Measurements from ENCODE around the gene WDFY4.

The WDFY4 gene

DNA sequence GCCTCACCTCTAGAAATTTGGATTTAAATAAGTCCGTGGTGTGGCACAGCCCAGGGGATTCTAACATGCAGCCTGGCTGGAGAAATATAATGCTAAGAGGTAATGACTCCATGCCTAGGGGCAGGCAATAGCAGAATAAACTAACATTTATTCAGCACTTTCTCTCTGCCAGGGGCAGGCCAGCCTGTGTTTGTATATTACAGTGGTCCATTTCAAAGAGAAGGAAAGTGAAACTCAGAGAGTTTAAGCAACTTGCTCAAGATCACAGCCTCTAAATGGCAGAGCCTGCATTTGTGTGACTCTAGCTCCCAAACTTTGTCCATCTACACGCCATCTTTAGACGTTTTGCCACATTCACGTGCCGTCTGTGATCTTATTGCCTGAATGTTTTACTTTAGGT is 261.7 kb downstream of the WDFY4 start:
- no peak overlapping the region for H3K4me3 ChIP-seq (ENCODE audit: insufficient read depth, low read length, poor library complexity, severe bottlenecking)
- no peak overlapping the region for H3K4me2 ChIP-seq (ENCODE audit: low read depth, low read length, poor library complexity, severe bottlenecking)
- H3K79me2 ChIP-seq (ENCODE audit: insufficient read depth, low read length) = no peaks in the 10 kb centered on the region
- H3K9me3 ChIP-seq (ENCODE audit: insufficient read depth, low read length) = no peaks in the 10 kb centered on the region
- H3K27me3 ChIP-seq (ENCODE audit: low read length) = no peaks in the 10 kb centered on the region
- H3K9ac ChIP-seq (ENCODE audit: low read length) = no peak overlapping the region
- TF ChIP-seq CTCF (IDR thresholded peaks at IDR 0.05; ENCODE audit: insufficient read depth, low read length, poor library complexity, severe bottlenecking) = no peak
- TF ChIP-seq EZH2phosphoT487 (conservative IDR thresholded peaks at IDR 0.05; ENCODE audit: low read length) = no peak
- no peaks in the 10 kb centered on the region for H3K9me2 ChIP-seq (replicated peaks; ENCODE audit: insufficient read depth, low read length)
- no peaks in the 10 kb centered on the region for H3F3A ChIP-seq (ENCODE audit: insufficient read depth)
- H3K36me3 ChIP-seq (ENCODE audit: low read length) = 0 out of 2 replicates have a peak, but pooled peaks cover 5% of the 10 kb centered on the region
- H4K20me1 ChIP-seq (ENCODE audit: low read depth, low read length) = no peaks in the 10 kb centered on the region
- no peak overlapping the region for H3K27ac ChIP-seq (ENCODE audit: low read depth, low read length)
- H2AFZ ChIP-seq (ENCODE audit: low read depth, low read length, severe bottlenecking) = no peak overlapping the region

DNA sequence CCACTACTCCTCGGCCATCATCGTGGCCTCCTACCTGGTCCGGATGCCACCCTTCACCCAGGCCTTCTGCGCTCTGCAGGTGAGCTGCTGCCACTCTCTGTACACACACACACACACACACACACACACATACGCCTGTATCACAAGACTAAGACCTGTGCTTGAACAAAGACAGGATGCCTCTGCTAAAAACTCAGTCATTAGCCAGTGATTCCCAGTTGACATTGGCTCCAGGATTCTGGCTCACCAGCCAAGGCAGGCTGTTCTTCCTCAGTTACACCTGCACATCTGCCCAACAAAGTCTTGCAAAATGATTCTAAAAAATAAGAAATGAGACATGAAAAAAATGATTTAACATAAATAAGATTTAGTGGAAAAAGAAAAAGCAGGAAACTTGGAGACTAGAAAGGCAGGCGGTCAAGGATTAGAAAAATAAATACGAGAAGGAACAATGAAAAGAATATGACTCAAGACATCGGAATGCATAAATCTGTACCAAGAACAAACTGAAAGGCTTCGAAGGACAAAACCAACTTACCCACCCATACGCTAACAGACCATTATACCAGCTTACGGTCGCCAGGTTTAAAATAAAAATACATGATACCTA is 262.3 kb downstream of the WDFY4 start:
- no peak overlapping the region for H3K9ac ChIP-seq (ENCODE audit: low read length)
- H3K36me3 ChIP-seq (ENCODE audit: low read length) = 0 out of 2 replicates have a peak, but pooled peaks cover 5% of the 10 kb centered on the region

GRCh38 chr10:48947690-48948469 is 263.2 kb downstream of the WDFY4 start:
- H3K4me2 ChIP-seq (ENCODE audit: low read depth, low read length, poor library complexity, severe bottlenecking) = no peak overlapping the region
- H3K27me3 ChIP-seq (ENCODE audit: low read length) = no peaks in the 10 kb centered on the region
- no peaks in the 10 kb centered on the region for H4K20me1 ChIP-seq (ENCODE audit: low read depth, low read length)
- H3K79me2 ChIP-seq (ENCODE audit: insufficient read depth, low read length) = no peaks in the 10 kb centered on the region
- TF ChIP-seq CTCF (IDR thresholded peaks at IDR 0.05; ENCODE audit: insufficient read depth, low read length, poor library complexity, severe bottlenecking) = no peak
- no peaks in the 10 kb centered on the region for H3F3A ChIP-seq (ENCODE audit: insufficient read depth)
- 0 out of 2 replicates have a peak, but pooled peaks cover 5% of the 10 kb centered on the region for H3K36me3 ChIP-seq (ENCODE audit: low read length)
- no peak overlapping the region for H3K9ac ChIP-seq (ENCODE audit: low read length)
- H3K4me3 ChIP-seq (ENCODE audit: insufficient read depth, low read length, poor library complexity, severe bottlenecking) = no peak overlapping the region
- H3K27ac ChIP-seq (ENCODE audit: low read depth, low read length) = no peak overlapping the region
- H2AFZ ChIP-seq (ENCODE audit: low read depth, low read length, severe bottlenecking) = no peak overlapping the region
- H3K9me3 ChIP-seq (ENCODE audit: insufficient read depth, low read length) = no peaks in the 10 kb centered on the region
- no peaks in the 10 kb centered on the region for H3K9me2 ChIP-seq (replicated peaks; ENCODE audit: insufficient read depth, low read length)

More for the DNA sequence above, 262.3 kb downstream of the WDFY4 start:
- H3F3A ChIP-seq (ENCODE audit: insufficient read depth) = no peaks in the 10 kb centered on the region
- H3K4me3 ChIP-seq (ENCODE audit: insufficient read depth, low read length, poor library complexity, severe bottlenecking) = no peak overlapping the region
- H4K20me1 ChIP-seq (ENCODE audit: low read depth, low read length) = no peaks in the 10 kb centered on the region
- no peaks in the 10 kb centered on the region for H3K27me3 ChIP-seq (ENCODE audit: low read length)
- TF ChIP-seq CTCF (IDR thresholded peaks at IDR 0.05; ENCODE audit: insufficient read depth, low read length, poor library complexity, severe bottlenecking) (no peak), EZH2phosphoT487 (conservative IDR thresholded peaks at IDR 0.05; ENCODE audit: low read length) (no peak)
- H3K79me2 ChIP-seq (ENCODE audit: insufficient read depth, low read length) = no peaks in the 10 kb centered on the region
- H3K9me3 ChIP-seq (ENCODE audit: insufficient read depth, low read length) = no peaks in the 10 kb centered on the region
- H3K4me2 ChIP-seq (ENCODE audit: low read depth, low read length, poor library complexity, severe bottlenecking) = no peak overlapping the region
- H3K27ac ChIP-seq (ENCODE audit: low read depth, low read length) = no peak overlapping the region
- no peak overlapping the region for H2AFZ ChIP-seq (ENCODE audit: low read depth, low read length, severe bottlenecking)
- no peaks in the 10 kb centered on the region for H3K9me2 ChIP-seq (replicated peaks; ENCODE audit: insufficient read depth, low read length)
